HG03159 (cell line): ENCODE results near the gene SOBP.
"Not testable (repeated sequence)": the region's sequence is repeated elsewhere in the genome, so short reads cannot be mapped to it uniquely, and the experiment has no call there.

Source experiments
- ATAC-seq: cut with Tn5 transposase; IDR thresholded peaks from one replicate; pipeline ENCODE4 v1.9.1; 2021; ENCODE audit warnings: mild to moderate bottlenecking, moderate library complexity; ENCODE audit not compliant: unreplicated experiment

SOBP gene

DNA sequence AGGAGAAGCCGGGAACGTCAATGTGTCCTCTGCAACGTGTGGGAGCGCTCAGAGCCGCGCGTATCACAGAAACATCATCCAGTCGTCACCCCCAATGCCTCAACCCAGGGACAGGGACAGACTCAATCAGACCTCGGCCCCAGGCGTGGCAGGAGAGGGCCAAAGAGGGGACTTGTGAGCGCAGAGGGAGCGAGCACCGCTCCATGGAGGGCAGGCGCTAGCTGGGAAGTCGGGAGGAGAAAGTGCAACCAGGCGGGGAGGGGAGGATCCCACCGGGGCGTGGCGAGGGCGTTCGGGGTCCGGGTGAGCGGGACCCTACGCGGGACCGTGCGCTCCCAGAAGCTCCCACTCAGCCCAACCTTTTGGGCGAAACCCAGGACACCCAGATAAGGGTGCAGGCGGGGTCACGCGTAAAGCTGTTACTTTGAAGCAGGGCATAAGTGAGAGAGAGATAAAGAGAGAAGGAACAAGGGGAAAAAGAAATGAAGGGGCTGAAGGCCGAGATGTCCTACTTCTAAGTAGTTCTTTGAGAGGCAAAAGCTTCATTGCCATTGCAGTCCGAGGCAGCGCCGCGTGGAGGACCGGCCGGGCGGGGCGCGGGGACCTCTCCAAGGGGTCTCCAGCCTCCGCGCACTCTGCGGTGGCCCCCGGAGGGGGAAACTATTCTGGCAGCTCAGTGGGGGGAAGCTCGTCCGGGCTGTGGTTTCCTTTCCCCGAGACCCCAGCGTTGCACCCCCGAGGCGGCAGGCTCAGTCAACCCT lies 862 bp upstream of the SOBP start:
- no peak for ATAC-seq

DNA sequence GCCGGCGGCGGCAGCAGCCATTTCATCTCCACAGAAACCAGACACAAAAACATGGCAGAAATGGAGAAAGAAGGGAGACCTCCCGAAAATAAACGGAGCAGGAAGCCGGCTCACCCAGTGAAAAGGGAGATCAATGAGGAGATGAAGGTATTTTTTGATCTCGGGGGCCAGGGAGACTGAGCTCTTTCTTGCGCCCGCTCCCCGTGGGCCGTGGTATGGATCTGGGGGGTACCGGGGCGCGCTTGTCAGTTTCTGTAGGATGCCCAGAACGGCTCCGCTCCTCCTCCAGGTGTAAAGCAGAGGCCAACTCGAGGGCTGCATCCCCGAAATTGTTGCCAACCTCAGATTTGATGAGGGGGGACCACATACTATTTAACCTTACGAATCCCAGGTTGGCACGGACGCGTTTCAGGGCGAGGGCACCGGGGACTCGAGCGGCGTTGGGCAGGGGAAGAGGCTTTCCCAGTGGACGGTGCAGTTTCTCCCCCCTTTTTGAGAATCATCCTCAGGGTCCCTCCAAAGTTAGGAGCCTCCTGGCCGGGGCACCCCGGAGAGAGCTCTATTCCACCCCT lies 735 bp downstream of the SOBP start:
- no peak for ATAC-seq

DNA sequence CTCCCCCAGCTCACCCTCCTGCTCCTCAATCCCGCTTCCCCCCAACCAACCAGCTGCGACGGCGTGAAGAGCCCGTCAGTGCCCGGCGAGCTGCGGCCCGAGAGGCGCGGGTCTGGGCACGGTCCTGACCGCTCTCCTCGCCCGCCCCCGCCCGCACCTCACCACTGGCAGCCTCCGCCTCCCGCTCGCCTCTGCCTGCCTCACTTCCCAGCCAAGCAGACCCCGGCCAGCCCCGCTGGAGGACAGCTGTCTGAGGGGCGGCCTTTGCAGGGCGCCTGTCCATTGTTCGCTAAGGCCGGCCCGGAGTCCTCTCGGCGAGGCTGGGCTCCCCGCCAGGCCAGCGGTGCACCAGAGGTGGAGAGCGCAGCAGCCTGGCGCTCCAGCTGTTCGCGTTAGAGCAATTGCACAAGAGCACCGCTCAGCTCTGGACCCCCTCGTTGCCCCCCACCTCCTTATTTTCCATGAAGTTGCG lies 1.3 kb downstream of the SOBP start:
- no peak for ATAC-seq

DNA sequence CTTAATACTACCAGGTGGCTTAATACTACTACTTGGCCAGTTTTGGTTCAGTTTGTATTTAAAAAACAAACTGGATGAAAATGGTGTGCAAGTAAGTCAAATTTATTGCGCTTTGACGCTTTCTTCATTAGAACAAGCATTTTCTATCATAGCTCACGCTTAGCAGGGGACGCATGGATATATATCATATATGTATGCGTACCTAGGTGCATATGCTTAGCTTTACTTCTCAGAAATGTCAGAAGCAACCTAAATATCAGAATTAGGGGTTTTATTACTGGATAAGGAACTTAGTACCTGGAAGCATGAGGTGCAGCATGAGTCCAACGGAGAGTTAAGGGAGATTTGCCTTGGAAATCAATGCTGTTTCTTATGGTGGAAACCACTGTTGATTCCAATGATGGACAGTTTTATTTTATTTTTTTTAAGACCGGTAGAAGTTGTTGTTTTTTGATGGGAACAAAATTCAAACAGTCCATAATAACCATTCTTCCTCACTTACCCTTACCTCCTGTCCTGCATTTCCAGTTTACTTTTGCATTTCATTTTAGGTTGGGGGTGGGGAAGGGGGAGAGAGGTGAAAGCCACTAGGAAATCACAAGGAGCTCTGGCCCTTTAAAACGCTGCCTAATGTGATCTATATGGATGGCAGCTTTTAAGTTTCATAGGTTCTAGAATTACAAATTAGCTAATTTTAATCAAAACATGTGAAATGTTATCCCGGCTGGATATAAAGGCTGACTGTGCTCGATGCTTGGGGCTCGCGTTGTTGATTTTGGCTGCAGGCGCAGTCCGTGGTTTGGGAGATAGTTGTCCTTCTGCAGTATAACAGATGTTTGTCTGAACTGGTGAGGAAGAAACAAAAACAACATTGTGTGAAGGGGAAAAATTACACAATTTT lies 2.1 kb downstream of the SOBP start:
- no peak for ATAC-seq

DNA sequence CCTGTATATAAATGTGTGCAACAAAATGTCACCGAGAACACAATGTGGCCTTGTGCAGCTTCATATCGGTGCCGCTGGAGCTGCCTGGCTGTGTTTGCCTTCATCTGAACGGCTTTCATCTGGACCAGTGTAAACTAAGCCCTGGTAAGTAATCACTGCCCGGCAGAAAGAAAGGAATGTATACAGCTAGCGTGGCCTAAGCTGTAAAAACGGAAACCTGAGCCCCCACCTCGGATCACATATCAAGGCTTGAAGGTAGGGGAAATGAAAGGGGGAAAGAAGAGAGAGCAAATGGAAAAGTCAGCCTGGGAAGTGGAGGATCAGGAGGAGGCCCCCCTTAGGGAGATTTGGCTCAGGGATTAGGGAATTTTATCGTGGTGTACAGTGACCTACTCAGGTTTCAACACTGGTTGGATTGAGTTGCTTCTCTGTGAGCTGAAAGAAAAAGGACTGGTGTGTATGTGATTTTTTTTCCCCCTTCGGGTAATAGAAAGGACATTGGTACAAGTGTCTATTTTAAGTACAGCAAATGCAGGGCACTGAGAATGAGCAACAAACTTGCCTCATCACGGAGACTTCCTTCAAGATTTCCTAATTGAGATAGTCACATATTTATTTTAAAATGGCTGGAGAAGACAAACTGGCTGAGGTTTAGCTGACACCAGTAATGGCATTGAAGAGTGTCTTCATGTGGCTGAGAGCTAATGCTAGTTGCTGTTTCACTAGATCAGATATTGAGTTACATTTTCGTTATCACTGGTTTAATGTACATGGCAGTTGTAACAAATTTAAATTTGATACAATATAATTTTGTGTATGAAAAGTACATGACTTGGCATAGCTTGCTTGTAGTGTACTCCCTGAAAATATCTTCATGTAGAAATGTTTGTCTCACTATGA lies 3.5 kb downstream of the SOBP start:
- ATAC-seq: no peak

DNA sequence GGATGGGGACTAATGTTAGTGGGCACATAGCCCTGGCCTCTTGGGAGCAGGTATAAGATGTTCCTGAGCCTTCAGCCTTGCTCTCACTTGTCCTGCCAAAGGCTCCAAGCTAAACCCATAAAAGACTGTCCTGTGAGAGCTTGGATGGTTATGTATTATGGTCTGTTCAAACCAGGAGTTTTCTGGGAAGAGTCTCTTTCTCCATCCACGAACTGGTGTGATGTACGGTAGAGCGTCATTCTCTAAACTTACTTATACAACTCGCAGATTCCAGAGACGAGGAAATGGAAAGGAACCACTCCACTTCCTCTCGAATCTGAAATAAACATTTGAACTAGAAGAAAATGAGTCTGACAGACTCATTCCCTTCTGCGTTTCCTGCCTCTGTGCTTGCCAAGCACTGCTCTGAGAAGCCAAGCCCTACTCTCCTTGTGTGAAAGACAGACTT lies 5.3 kb downstream of the SOBP start:
- ATAC-seq: no peak

DNA sequence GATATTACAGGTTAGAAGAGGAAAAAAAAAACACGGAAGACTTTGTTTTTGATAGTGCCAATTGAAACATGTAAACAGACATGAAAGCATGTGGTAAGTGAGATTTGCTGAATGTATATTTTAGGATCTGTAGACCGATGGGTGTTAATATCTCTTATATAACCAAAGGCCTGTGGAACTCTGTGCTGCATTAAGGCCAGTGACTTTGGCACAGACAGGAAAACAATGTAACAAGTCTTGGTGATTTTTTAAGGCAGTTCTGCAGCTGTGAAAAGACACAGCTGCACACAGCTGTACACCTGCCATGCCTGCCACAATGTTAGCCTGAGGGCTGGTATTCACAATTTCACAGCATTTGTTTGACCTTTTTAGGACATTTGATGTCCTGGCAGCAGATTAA lies 6.1 kb downstream of the SOBP start:
- ATAC-seq: no peak

DNA sequence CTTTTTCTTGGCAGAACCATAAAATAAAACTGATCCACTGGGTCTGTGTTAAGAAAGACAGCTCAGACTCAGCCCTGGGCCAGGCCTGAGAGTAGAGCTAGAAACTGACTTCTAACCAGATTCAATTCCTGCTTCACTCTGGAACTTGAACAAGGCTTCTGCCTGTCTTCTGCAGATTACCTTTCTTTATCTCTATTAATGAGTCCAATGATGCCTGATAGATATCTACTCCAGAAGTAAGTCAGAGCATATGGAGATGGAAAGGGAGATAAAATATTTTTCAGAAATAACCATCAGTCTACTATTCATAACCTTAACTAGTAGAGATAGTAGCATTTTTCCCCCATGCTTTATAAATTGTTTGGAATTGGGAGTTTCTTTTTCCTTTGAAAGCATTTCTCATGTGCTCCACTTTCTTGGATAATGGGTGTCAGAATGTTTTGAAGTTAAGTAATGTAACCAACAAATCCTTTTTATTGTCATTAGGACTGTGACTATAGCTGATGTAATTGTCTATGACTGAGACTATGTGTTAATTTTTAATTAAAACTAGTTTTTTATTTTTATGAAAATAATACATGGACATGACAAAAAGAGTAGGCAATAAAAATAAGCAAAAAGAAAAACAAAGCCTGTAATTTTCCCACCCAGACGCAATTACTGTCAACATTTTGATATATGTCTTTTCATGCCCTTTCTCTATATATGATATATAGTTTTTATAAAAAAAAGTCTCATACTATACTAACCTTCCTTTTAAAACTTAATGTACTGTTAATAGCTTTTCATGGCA lies 7.2 kb downstream of the SOBP start:
- no peak for ATAC-seq

- no peak for ATAC-seq
These were observed 14.5 kb downstream of the SOBP start for GRCh38 chr6:107504270-107505026.

GRCh38 chr6:107506145-107506544 lies 16.2 kb downstream of the SOBP start:
- no peak for ATAC-seq

- ATAC-seq: no peak
These were observed 19.6 kb downstream of the SOBP start for GRCh38 chr6:107509506-107509905.

- ATAC-seq: no peak
These were observed 20.2 kb downstream of the SOBP start for GRCh38 chr6:107510108-107510507.

DNA sequence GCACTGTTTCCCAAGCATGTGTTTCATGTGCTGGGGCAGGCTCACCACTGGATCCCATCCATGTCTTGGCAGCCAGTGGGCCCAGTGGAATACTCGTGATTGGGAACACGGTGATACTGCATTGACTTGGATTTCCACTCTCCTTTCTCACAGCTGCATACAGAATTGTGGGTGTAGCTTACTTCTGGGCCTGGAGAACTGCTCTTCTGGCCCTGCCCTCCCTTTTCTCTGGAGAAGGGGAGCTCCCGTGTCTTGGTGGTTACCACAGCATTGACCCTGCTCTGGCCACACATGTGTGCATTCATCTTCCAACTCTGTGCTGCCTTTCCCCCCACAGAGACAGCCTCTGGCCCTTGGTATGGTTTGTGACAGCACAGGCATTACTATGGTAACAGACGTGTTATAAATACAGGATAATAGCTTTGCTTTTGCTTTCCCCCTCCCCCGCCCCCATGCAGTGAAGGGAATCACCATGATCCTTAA lies 21.6 kb downstream of the SOBP start:
- ATAC-seq: no peak

DNA sequence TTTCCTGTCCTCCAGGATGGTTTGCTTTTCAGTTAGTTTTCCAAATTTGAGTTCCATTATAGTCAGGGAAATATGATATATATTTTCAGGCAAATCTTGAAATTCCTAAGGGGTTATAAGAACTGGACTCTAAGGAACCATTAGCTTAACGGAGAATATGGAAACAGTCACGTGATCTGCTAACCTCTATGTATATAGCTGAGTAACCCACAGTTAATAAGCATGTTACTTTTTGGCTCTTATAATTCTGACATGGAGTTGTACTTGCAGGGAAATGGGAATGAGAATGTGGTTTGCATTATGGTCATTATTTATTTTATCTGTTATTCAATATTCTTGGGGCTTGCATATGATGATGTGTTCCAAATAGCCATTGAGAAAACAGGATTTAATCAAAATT lies 23.3 kb downstream of the SOBP start:
- ATAC-seq: no peak

GRCh38 chr6:107515955-107516354 lies 26.0 kb downstream of the SOBP start:
- no peak for ATAC-seq

DNA sequence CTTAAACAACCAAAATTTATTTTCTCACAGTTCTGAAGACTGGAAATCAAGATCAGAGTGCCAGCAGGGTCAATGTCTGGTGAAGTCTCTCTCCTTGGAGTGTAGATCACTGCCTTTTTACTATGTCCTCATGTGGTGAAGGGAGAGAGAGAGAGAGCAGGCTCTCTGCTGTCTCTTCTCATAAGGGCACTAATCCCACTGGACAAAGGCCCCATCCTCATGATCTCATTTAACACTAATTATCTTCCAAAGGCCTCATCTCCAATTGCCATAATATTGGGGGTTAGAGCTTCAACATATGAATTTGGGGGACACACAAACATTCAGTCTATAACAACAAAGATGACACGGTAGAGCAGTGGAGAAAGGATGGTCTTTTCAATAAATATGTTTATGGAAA lies 27.4 kb downstream of the SOBP start:
- ATAC-seq: no peak

DNA sequence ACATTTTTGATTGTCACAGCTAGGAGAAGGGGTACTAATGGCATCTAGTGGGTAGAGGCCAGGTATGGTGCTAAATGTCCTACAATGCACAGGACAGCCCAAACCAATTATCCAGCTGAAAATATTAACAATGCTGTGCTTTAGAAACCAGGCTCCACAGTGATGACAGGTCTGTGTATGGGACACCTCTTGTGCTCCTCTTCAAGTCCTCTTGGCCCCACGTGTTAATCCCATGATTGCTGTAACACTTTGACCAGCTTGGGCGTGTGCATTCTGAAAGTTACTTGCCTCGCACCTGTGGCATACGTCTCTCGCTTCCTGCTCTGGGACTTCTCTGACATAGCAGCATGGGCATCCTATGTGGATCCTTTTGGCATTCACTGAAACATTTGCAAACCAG lies 29.3 kb downstream of the SOBP start:
- ATAC-seq: not testable (repeated sequence)

DNA sequence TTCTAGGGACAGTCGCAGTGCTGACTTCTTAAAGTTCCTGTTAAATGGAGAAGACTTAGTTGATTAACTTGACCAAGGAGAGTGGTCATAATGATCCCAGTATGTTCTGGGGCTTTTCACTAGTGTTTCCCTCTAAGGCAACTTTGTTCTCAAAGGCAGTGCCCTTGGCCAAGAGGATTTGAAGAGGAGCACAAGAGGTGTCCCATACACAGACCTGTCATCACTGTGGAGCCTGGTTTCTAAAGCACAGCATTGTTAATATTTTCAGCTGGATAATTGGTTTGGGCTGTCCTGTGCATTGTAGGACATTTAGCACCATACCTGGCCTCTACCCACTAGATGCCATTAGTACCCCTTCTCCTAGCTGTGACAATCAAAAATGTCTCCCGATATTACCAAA lies 30.8 kb downstream of the SOBP start:
- ATAC-seq: not testable (repeated sequence)
